Measurements from ENCODE around the gene SUPV3L1. TPM values are rescaled to one million over a fixed set of nuclear protein-coding genes. Genes with fewer than 3 reads are reported as not detected.

SUPV3L1 gene
- total and polyA plus RNA-seq, 10 of the 15 experiments (the other 5 are each of a cell fraction or from before 2014, with no cell fraction given), result 18.4 to 57.8 (median 44.2) TPM

DNA sequence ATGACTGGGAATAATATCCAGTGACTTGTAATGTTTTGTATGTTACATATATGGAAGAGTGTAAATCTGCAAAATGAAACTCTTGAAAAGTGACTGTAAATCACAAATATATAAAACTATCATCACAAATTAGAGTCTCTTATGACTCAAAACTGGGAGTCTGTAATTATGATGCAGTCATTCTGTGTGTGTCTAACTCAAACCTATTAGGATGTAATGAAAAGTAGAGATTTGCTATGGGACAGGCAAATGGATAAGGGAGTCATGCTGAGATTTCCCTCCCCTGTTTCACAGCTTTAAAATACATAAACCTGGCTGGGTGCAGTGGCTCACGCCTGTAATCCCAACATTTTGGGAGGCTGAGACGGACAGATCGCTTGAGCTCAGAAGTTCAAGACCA is 31.5 kb downstream of the SUPV3L1 start:
- no peak for ATAC-seq
- no peak overlapping the region for H2AFZ ChIP-seq (ENCODE audit: control insufficient read depth, low read depth, low read length)
- H3K9ac ChIP-seq (ENCODE audit: control insufficient read depth, insufficient read depth, low read length), result no peak overlapping the region
- H3K27me3 ChIP-seq (replicated peaks in 1 of 2; ENCODE audit: control insufficient read depth in 2 of 2, insufficient read depth in 2 of 2, low read length in 1 of 2), result no peaks in the 10 kb centered on the region
- CTCF ChIA-PET, result no interaction called here
- H3K36me3 ChIP-seq (ENCODE audit: control insufficient read depth in 2 of 2, insufficient read depth in 2 of 2, low read length in 1 of 2), result peaks cover under 1 to 4% of the 10 kb centered on the region in 2 experiments; a peak in 3 of 4 replicates
- H3K27ac ChIP-seq (ENCODE audit: control insufficient read depth, insufficient read depth), result no peak overlapping the region
- H4K20me1 ChIP-seq (ENCODE audit: control insufficient read depth, insufficient read depth), result no peaks in the 10 kb centered on the region
- no peak for FAIRE-seq
- 73% methylated on average over 3 of the region's 3 CpGs for WGBS (ENCODE audit: insufficient coverage, insufficient replicate concordance, low lambda C conversion rate, missing lambda C conversion rate)
- RAD21 ChIA-PET (ENCODE audit: unreplicated experiment), result interaction anchor here (1.0 kb wide), 2 partner anchors 10 to 205 kb away, joined by 3 to 4 read pairs; no protein-coding TSS in a partner anchor
- no peaks in the 10 kb centered on the region; the same call in 2 of the 3 replicates for H3K9me3 ChIP-seq (replicated peaks; ENCODE audit: control insufficient read depth, insufficient read depth, low read length)
- no peaks in the 10 kb centered on the region for H3K79me2 ChIP-seq (ENCODE audit: control insufficient read depth, insufficient read depth, low read length)
- no peaks in the 10 kb centered on the region for H3K4me1 ChIP-seq (ENCODE audit: control insufficient read depth, insufficient read depth, low read length)
- H3K4me3 ChIP-seq, result no peak overlapping the region
- BruUV-seq (replicated peaks), result no TSS peak
- in situ Hi-C loops (cut with MboI), result no loop called here
- no peak overlapping the region for H3K4me2 ChIP-seq (ENCODE audit: control insufficient read depth, insufficient read depth)
- SMC1A ChIA-PET (ENCODE audit: uncharacterized antibody, unreplicated experiment), result interaction anchor here (0.7 to 1.4 kb wide), 3 partner anchors 10 to 349 kb away, joined by 3 to 4 read pairs (median 3); no protein-coding TSS in a partner anchor
- intact Hi-C loops (cut with micrococcal nuclease; ENCODE audit: unreplicated experiment), result no loop called here
- POLR2A ChIA-PET, result no interaction called here
- no peak for DNase-seq (ENCODE audit: low read depth, low spot score)
- no peak for TF ChIP-seq ESRRA (IDR thresholded peaks at IDR 0.05; ENCODE audit: low read length)
- TF ChIP-seq FOS (IDR thresholded peaks at IDR 0.05; ENCODE audit: borderline replicate concordance, extremely low read depth, insufficient read length), result no peak
- TF ChIP-seq ZBTB40 (IDR thresholded peaks at IDR 0.05; ENCODE audit: borderline replicate concordance), result no peak
- TF ChIP-seq, protein P1, sequence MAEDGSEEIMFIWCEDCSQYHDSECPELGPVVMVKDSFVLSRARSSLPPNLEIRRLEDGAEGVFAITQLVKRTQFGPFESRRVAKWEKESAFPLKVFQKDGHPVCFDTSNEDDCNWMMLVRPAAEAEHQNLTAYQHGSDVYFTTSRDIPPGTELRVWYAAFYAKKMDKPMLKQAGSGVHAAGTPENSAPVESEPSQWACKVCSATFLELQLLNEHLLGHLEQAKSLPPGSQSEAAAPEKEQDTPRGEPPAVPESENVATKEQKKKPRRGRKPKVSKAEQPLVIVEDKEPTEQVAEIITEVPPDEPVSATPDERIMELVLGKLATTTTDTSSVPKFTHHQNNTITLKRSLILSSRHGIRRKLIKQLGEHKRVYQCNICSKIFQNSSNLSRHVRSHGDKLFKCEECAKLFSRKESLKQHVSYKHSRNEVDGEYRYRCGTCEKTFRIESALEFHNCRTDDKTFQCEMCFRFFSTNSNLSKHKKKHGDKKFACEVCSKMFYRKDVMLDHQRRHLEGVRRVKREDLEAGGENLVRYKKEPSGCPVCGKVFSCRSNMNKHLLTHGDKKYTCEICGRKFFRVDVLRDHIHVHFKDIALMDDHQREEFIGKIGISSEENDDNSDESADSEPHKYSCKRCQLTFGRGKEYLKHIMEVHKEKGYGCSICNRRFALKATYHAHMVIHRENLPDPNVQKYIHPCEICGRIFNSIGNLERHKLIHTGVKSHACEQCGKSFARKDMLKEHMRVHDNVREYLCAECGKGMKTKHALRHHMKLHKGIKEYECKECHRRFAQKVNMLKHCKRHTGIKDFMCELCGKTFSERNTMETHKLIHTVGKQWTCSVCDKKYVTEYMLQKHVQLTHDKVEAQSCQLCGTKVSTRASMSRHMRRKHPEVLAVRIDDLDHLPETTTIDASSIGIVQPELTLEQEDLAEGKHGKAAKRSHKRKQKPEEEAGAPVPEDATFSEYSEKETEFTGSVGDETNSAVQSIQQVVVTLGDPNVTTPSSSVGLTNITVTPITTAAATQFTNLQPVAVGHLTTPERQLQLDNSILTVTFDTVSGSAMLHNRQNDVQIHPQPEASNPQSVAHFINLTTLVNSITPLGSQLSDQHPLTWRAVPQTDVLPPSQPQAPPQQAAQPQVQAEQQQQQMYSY (CRISPR knock-in tag; IDR thresholded peaks at IDR 0.05), result no peak
- no peak for TF ChIP-seq TBL1XR1 (IDR thresholded peaks at IDR 0.05; ENCODE audit: low read depth, low read length)
- TF ChIP-seq PKNOX1 (IDR thresholded peaks at IDR 0.05), result no peak
- TF ChIP-seq, protein P2, sequence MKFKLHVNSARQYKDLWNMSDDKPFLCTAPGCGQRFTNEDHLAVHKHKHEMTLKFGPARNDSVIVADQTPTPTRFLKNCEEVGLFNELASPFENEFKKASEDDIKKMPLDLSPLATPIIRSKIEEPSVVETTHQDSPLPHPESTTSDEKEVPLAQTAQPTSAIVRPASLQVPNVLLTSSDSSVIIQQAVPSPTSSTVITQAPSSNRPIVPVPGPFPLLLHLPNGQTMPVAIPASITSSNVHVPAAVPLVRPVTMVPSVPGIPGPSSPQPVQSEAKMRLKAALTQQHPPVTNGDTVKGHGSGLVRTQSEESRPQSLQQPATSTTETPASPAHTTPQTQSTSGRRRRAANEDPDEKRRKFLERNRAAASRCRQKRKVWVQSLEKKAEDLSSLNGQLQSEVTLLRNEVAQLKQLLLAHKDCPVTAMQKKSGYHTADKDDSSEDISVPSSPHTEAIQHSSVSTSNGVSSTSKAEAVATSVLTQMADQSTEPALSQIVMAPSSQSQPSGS (IDR thresholded peaks at IDR 0.05; ENCODE audit: low read length), result no peak
- no peak for TF ChIP-seq STAT1 (conservative IDR thresholded peaks at IDR 0.05)
- TF ChIP-seq FOXK2 (IDR thresholded peaks at IDR 0.05), result no peak
- no peak for TF ChIP-seq MTA3 (IDR thresholded peaks at IDR 0.05; ENCODE audit: borderline replicate concordance, low read length)
- TF ChIP-seq SREBF1 (IDR thresholded peaks at IDR 0.05; ENCODE audit: low read length), result no peak
- TF ChIP-seq YY1 (IDR thresholded peaks at IDR 0.05; ENCODE audit: low read depth, low read length), result no peak
- TF ChIP-seq EZH2 (IDR thresholded peaks at IDR 0.05; ENCODE audit: borderline replicate concordance, control insufficient read depth, low read depth, low read length), result no peak
- no peak for TF ChIP-seq FOXM1 (IDR thresholded peaks at IDR 0.05; ENCODE audit: low read depth, low read length)
- no peak for TF ChIP-seq GABPA (IDR thresholded peaks at IDR 0.05; ENCODE audit: low read depth)

Measured in GM12878 (cell line).